ENCODE results near the gene OR4K5.
"Not testable (repeated sequence)": the region's sequence is repeated elsewhere in the genome, so short reads cannot be mapped to it uniquely, and the experiment has no call there.

The OR4K5 gene

GRCh38 chr14:19918553-19919264, 1.7 kb upstream of the OR4K5 start:
- H3K4me1 ChIP-seq (ENCODE audit: control insufficient read depth in 1 of 2, insufficient read depth in 1 of 2, low read depth in 1 of 2, low read length in 1 of 2) = no peaks in the 10 kb centered on the region
- H3K9me3 ChIP-seq = no peaks in the 10 kb centered on the region
- no peak overlapping the region for H3K4me3 ChIP-seq (ENCODE audit: low read depth in 1 of 2, low read length in 1 of 2)
- no peaks in the 10 kb centered on the region for H3K27me3 ChIP-seq
- no peaks in the 10 kb centered on the region for H3K36me3 ChIP-seq
- TF ChIP-seq CTCF (IDR thresholded peaks at IDR 0.05) = no peak
- H3K27ac ChIP-seq = no peak overlapping the region

- no peak for TF ChIP-seq CTCF (IDR thresholded peaks at IDR 0.05)
- Histone ChIP-seq H3K36me3 (no peaks in the 10 kb centered on the region), H3K27me3 (no peaks in the 10 kb centered on the region), H3K27ac (no peak within 1 kb of the TSS), H3K4me1 (ENCODE audit: control insufficient read depth in 1 of 2, insufficient read depth in 1 of 2, low read depth in 1 of 2, low read length in 1 of 2) (no peaks in the 10 kb centered on the region), H3K4me3 (ENCODE audit: low read depth in 1 of 2, low read length in 1 of 2) (no peak within 1 kb of the TSS), H3K9me3 (no peaks in the 10 kb centered on the region)
Observed at GRCh38 chr14:19930617-19931016, 10.2 kb downstream of the OR4K5 start, which contains the start of gene OR4K1. OR4K1 (plus strand) TSS chr14:19930917; CDS start chr14:19935667, 4,750 bp downstream.

GRCh38 chr14:19941668-19942067, 21.3 kb downstream of the OR4K5 start:
- Histone ChIP-seq H3K36me3 (no peaks in the 10 kb centered on the region), H3K4me3 (ENCODE audit: low read depth in 1 of 2, low read length in 1 of 2) (no peak overlapping the region), H3K27ac (no peak overlapping the region), H3K4me1 (ENCODE audit: control insufficient read depth in 1 of 2, insufficient read depth in 1 of 2, low read depth in 1 of 2, low read length in 1 of 2) (no peaks in the 10 kb centered on the region), H3K27me3 (no peaks in the 10 kb centered on the region), H3K9me3 (no peaks in the 10 kb centered on the region)
- TF ChIP-seq CTCF (IDR thresholded peaks at IDR 0.05) = no peak

GRCh38 chr14:19947413-19948090, 27.1 kb downstream of the OR4K5 start:
- Histone ChIP-seq H3K27ac (no peak overlapping the region), H3K36me3 (no peaks in the 10 kb centered on the region), H3K4me3 (ENCODE audit: low read depth in 1 of 2, low read length in 1 of 2) (no peak overlapping the region), H3K4me1 (ENCODE audit: control insufficient read depth in 1 of 2, insufficient read depth in 1 of 2, low read depth in 1 of 2, low read length in 1 of 2) (no peaks in the 10 kb centered on the region), H3K27me3 (no peaks in the 10 kb centered on the region), H3K9me3 (no peaks in the 10 kb centered on the region)
- TF ChIP-seq CTCF (IDR thresholded peaks at IDR 0.05) = no peak

GRCh38 chr14:19949218-19949617, 28.8 kb downstream of the OR4K5 start:
- Histone ChIP-seq H3K9me3 (no peaks in the 10 kb centered on the region), H3K27me3 (no peaks in the 10 kb centered on the region), H3K4me3 (ENCODE audit: low read depth in 1 of 2, low read length in 1 of 2) (no peak overlapping the region), H3K4me1 (ENCODE audit: control insufficient read depth in 1 of 2, insufficient read depth in 1 of 2, low read depth in 1 of 2, low read length in 1 of 2) (no peaks in the 10 kb centered on the region), H3K27ac (no peak overlapping the region), H3K36me3 (no peaks in the 10 kb centered on the region)
- no peak for TF ChIP-seq CTCF (IDR thresholded peaks at IDR 0.05)

- not testable (repeated sequence) for H3K27me3 ChIP-seq; H3K4me1 ChIP-seq (ENCODE audit: control insufficient read depth in 1 of 2, insufficient read depth in 1 of 2, low read depth in 1 of 2, low read length in 1 of 2); H3K27ac ChIP-seq; H3K4me3 ChIP-seq (ENCODE audit: low read depth in 1 of 2, low read length in 1 of 2); H3K9me3 ChIP-seq; H3K36me3 ChIP-seq
Observed at GRCh38 chr14:19969735-19970134, 49.3 kb downstream of the OR4K5 start.

Measured in neutrophil (primary cell).